ENCODE results near the gene SRCIN1. TPM values are rescaled to one million over a fixed set of nuclear protein-coding genes. Genes with fewer than 3 reads are reported as not detected.
A peak's percentile ranks its signal among the peaks of the same experiment; 100 is the strongest.
"Not testable (repeated sequence)": the region's sequence is repeated elsewhere in the genome, so short reads cannot be mapped to it uniquely, and the experiment has no call there.

Gene SRCIN1
- total RNA-seq, 3 donors from 2014 or later: 4.2 to 10.8 (median 8.8) TPM

GRCh38 chr17:38499230-38499629 lies 106.5 kb downstream of the SRCIN1 start:
- H3K27ac ChIP-seq; intact Hi-C loops (cut with DNase I; ENCODE audit: low total_unique reads); H3K27me3 ChIP-seq; H3K4me3 ChIP-seq; H3K36me3 ChIP-seq; DNase-seq (ENCODE audit: low spot score in 2 of 2); H3K4me1 ChIP-seq; H3K9me3 ChIP-seq: not testable (repeated sequence)

DNA sequence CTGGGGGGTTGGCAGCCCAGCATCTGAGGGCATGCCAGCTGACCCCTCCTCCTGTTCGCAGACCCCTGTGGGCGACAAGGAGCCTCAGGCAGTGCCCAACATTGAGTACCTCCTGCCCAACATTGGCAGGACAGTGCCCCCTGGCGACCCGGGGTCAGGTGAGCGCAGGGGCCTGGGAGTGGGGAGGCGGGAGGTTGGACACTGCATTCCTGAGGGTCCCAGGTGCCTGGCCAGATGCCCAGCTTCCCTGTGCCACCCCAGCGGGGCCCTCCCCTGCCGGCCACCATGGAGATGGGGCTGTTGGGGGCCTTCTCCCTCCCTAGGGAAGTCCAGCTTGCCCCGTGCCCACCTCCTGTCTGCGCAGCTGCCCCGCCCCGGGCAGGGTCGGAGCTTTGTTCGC lies 107.4 kb downstream of the SRCIN1 start:
- Histone ChIP-seq H3K4me3 (no peak overlapping the region), H3K36me3 (no peaks in the 10 kb centered on the region)
- intact Hi-C loops (cut with DNase I; ENCODE audit: low total_unique reads): no loop called here

GRCh38 chr17:38497656-38498055 lies 108.1 kb downstream of the SRCIN1 start:
- H3K9me3 ChIP-seq; H3K4me3 ChIP-seq; H3K4me1 ChIP-seq; intact Hi-C loops (cut with DNase I; ENCODE audit: low total_unique reads); H3K27ac ChIP-seq; H3K27me3 ChIP-seq; H3K36me3 ChIP-seq; DNase-seq (ENCODE audit: low spot score in 2 of 2): not testable (repeated sequence)

More for the DNA sequence above, 107.4 kb downstream of the SRCIN1 start:
- TF ChIP-seq POLR2AphosphoS5 (IDR thresholded peaks at IDR 0.05) (no peak), POLR2A (IDR thresholded peaks at IDR 0.05) (no peak)
- TF ChIP-seq, protein P1, sequence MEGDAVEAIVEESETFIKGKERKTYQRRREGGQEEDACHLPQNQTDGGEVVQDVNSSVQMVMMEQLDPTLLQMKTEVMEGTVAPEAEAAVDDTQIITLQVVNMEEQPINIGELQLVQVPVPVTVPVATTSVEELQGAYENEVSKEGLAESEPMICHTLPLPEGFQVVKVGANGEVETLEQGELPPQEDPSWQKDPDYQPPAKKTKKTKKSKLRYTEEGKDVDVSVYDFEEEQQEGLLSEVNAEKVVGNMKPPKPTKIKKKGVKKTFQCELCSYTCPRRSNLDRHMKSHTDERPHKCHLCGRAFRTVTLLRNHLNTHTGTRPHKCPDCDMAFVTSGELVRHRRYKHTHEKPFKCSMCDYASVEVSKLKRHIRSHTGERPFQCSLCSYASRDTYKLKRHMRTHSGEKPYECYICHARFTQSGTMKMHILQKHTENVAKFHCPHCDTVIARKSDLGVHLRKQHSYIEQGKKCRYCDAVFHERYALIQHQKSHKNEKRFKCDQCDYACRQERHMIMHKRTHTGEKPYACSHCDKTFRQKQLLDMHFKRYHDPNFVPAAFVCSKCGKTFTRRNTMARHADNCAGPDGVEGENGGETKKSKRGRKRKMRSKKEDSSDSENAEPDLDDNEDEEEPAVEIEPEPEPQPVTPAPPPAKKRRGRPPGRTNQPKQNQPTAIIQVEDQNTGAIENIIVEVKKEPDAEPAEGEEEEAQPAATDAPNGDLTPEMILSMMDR (IDR thresholded peaks at IDR 0.05): no peak
- H3K4me1 ChIP-seq: no peaks in the 10 kb centered on the region
- DNase-seq (ENCODE audit: low spot score in 2 of 2): no peak
- H3K27ac ChIP-seq: no peak overlapping the region
- no peaks in the 10 kb centered on the region for H3K27me3 ChIP-seq
- H3K9me3 ChIP-seq: no peaks in the 10 kb centered on the region

DNA sequence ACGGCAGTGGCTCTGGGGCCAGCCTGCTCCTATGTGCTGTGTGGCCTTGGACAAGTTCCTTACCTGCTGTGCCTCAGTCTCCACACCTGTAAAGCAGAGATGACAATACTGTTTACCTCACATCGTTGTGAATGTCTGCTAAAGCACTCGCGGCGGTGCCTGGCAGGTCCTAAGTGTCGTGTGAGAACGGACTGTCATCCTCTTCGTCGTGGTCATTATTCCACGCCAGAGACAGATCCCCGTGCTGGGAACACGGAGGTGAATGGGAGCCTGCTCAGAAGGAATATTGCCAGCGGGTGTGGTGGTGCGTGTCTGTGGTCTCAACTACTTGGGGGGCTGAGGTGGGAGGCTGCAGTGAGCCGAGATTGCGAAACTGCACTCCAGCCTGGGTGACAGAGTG lies 111.6 kb downstream of the SRCIN1 start:
- H3K27ac ChIP-seq; H3K36me3 ChIP-seq; H3K4me1 ChIP-seq; H3K4me3 ChIP-seq; H3K27me3 ChIP-seq; H3K9me3 ChIP-seq; DNase-seq (ENCODE audit: low spot score in 2 of 2); intact Hi-C loops (cut with DNase I; ENCODE audit: low total_unique reads): not testable (repeated sequence)

DNA sequence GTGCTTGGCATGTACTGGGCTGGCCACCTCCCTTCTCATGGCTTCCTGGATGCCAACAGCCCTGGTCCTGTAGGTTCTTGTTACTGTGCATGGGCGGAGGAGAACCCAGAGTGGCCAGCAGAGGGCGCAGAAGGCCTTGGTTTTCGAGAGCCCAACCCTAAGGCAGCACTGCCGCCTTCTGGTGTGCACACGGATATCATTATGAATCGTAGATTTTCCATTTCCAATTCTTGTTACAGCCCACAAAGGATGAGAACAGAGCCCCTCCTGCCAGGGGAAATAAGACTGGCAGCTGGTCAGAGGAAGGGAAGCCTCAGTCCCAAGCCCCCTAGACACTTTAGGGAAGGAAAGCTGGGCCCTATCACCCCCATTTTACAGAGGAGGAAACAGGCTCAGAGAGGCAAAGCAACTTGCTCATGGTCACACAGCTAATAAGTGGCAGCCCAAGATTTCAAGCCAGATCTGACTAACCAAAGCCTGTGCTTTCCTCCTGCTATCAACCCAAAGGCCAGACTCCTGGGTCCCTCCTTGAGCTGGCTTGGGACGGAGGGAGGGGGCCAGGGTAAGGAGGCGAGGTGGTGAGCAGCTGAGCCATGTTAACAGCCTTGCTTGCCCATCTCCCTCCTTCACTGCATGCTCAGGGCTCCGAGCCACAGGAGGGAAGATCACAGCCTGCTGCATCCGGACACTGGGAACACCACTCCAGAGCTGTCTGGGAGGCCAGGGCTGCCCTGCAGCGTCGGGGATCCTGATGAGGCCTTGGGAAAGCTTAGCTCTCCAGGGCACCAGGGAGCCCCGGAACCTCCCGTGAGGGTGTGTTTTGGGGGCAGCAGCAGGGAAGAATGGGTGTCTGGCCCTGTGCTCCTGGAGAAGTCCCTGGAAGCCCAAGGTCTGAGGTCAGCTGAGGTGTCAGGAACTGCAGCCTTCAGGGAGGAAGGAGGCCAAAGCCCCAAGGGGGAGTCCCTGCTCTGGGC lies 113.4 kb downstream of the SRCIN1 start:
- H3K9me3 ChIP-seq; H3K4me3 ChIP-seq; H3K27me3 ChIP-seq; H3K27ac ChIP-seq; H3K4me1 ChIP-seq; H3K36me3 ChIP-seq; intact Hi-C loops (cut with DNase I; ENCODE audit: low total_unique reads): not testable (repeated sequence)
- peak; percentile 92 to 95 for DNase-seq (ENCODE audit: low spot score in 2 of 2)
- TF ChIP-seq, protein P1 (IDR thresholded peaks at IDR 0.05): peak in 1 of 3 donors; percentile 36

- DNase-seq (ENCODE audit: low spot score in 2 of 2); H3K9me3 ChIP-seq; H3K4me3 ChIP-seq; H3K36me3 ChIP-seq; H3K27ac ChIP-seq; H3K4me1 ChIP-seq; intact Hi-C loops (cut with DNase I; ENCODE audit: low total_unique reads); H3K27me3 ChIP-seq: not testable (repeated sequence)
These were observed 114.2 kb downstream of the SRCIN1 start for GRCh38 chr17:38491346-38492066.

DNA sequence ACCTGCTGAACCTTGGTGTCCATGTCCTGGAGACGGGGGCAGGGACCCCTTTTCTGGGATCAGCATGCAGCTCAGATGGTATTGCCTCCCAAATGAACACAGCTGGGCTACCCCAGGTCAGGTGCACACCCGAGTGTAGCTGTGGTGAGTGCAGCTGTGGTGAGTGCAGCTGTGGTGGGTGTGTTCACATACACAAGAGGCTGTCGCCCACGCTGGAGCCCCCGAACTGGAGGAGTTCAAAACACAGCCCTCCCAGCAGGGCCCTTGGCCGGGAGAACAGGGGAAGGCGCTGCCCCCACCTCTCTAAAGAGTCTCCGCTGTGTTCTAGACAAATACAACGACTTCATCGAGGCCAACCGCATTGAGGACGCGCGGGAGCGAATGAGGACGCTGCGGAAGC lies 116.0 kb downstream of the SRCIN1 start:
- intact Hi-C loops (cut with DNase I; ENCODE audit: low total_unique reads): loop anchor here (10.0 kb wide), 1 partner anchor 65 kb away; the partner anchor contains the start of gene ARHGAP23
- not testable (repeated sequence) for H3K9me3 ChIP-seq; H3K27me3 ChIP-seq; H3K4me3 ChIP-seq; H3K27ac ChIP-seq; H3K36me3 ChIP-seq; DNase-seq (ENCODE audit: low spot score in 2 of 2); H3K4me1 ChIP-seq

- peak overlapping the region in 1 of 2 donors; percentile 32 for H3K27ac ChIP-seq
- H3K36me3 ChIP-seq; H3K4me1 ChIP-seq; DNase-seq (ENCODE audit: low spot score in 2 of 2); H3K9me3 ChIP-seq; H3K27me3 ChIP-seq; H3K4me3 ChIP-seq: not testable (repeated sequence)
- intact Hi-C loops (cut with DNase I; ENCODE audit: low total_unique reads): loop anchor here (10.0 kb wide), 1 partner anchor 61 kb away; the partner anchor contains the start of gene ARHGAP23
These were observed 120.0 kb downstream of the SRCIN1 start for GRCh38 chr17:38485681-38486298.

Measured in breast epithelium (tissue), 4 donors.